Thymus (tissue), 11 donors: ENCODE measurements around the gene TTLL7. TPM values are rescaled to one million over a fixed set of nuclear protein-coding genes. Genes with fewer than 3 reads are reported as not detected.

Experiments
- DNase-seq, 9 donors: peaks; one replicate each; pipeline ENCODE4 v3.0.0-alpha.2; 2013; ENCODE audit warnings: low spot score in 9 of 9, low read depth in 6 of 9, missing footprints in 1 of 9
- H3K27ac ChIP-seq, 2 donors: one replicate each; pipeline ENCODE4 v1.5.1; 2013; ENCODE audit warnings: control low read depth in 1 of 2, low read depth in 1 of 2, low read length in 1 of 2, mild to moderate bottlenecking in 1 of 2, moderate library complexity in 1 of 2
- H3K27me3 ChIP-seq, 2 donors: one replicate each; pipeline ENCODE4 v1.5.1; 2013; ENCODE audit warnings: low read length in 1 of 2; ENCODE audit not compliant: control insufficient read depth in 2 of 2, insufficient read depth in 1 of 2
- H3K36me3 ChIP-seq, 2 donors: one replicate each; pipeline ENCODE4 v1.5.1; 2013; ENCODE audit warnings: low read length in 1 of 2, mild to moderate bottlenecking in 1 of 2, moderate library complexity in 1 of 2; ENCODE audit not compliant: control insufficient read depth in 2 of 2, insufficient read depth in 2 of 2
- H3K4me1 ChIP-seq, 2 donors: one replicate each; pipeline ENCODE4 v1.5.1; 2013; ENCODE audit warnings: low read length in 2 of 2; ENCODE audit not compliant: control insufficient read depth in 2 of 2, insufficient read depth in 2 of 2
- H3K4me3 ChIP-seq, 2 donors: one replicate each; pipeline ENCODE4 v1.5.1; 2013; ENCODE audit warnings: low read length in 2 of 2, control low read depth in 1 of 2, mild to moderate bottlenecking in 1 of 2
- H3K9me3 ChIP-seq, 2 donors: one replicate each; pipeline ENCODE4 v1.5.1; 2013; ENCODE audit warnings: low read length in 1 of 2, mild to moderate bottlenecking in 1 of 2; ENCODE audit not compliant: control insufficient read depth in 2 of 2, insufficient read depth in 1 of 2
- WGBS: extraction: QIAGEN DNeasy Blood & Tissue Kit; methylation state at CpG from one replicate; pipeline ENCODE4 v1.1.7; 2013; 5-methylcytosine and 5-hydroxymethylcytosine counted together
- polyA plus RNA-seq: library from polyadenylated mRNA; stranded (reverse); fragments of 200-250 nt; gene quantifications from one replicate; pipeline ENCODE4 v1.2.3, GENCODE V29; 2013
- total RNA-seq: library from RNA; stranded (reverse); fragments of 120-200 nt; gene quantifications from one replicate; pipeline ENCODE4 v1.2.4, GENCODE V29; 2013
- donor health status: healthy.

TTLL7 gene
- total and polyA plus RNA-seq, 2 donors, result 0.94 to 1.9 TPM

- no peak overlapping the region for H3K4me3 ChIP-seq
- H3K27ac ChIP-seq, result no peak overlapping the region
- WGBS, result 96% methylated on average over 1 of the region's 1 CpG
- no peaks in the 10 kb centered on the region for H3K9me3 ChIP-seq
- peaks cover 0 to under 1% of the 10 kb centered on the region in 2 donors for H3K4me1 ChIP-seq
- H3K27me3 ChIP-seq, result no peaks in the 10 kb centered on the region
- DNase-seq, result no peak
- H3K36me3 ChIP-seq, result no peaks in the 10 kb centered on the region
Observed at GRCh38 chr1:83854456-83854855, 144.5 kb downstream of the TTLL7 start.

DNA sequence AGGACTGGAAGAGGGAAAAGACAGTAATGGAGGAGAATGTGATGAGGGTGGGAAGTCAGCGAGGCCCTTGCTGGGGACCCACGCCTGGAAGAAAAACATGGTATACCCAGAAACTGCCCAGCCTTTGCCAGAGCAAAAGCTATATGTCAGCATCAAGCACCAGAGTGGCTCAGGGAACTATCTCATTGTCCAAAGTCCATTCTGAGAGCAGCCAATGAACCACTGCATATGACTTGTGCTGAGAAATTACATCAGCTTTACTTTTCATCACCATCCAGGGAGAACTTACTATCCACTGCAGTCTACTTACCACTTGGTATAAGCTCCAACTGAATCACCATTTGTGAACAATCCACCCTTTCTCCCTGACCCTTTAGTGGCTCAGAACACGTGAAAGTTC lies 148.1 kb downstream of the TTLL7 start:
- no peaks in the 10 kb centered on the region for H3K36me3 ChIP-seq
- H3K27ac ChIP-seq, result no peak overlapping the region
- no peaks in the 10 kb centered on the region for H3K9me3 ChIP-seq
- H3K4me1 ChIP-seq, result no peaks in the 10 kb centered on the region
- DNase-seq, result no peak
- WGBS, result 96% methylated on average over 3 of the region's 3 CpGs
- H3K27me3 ChIP-seq, result no peaks in the 10 kb centered on the region
- no peak overlapping the region for H3K4me3 ChIP-seq

DNA sequence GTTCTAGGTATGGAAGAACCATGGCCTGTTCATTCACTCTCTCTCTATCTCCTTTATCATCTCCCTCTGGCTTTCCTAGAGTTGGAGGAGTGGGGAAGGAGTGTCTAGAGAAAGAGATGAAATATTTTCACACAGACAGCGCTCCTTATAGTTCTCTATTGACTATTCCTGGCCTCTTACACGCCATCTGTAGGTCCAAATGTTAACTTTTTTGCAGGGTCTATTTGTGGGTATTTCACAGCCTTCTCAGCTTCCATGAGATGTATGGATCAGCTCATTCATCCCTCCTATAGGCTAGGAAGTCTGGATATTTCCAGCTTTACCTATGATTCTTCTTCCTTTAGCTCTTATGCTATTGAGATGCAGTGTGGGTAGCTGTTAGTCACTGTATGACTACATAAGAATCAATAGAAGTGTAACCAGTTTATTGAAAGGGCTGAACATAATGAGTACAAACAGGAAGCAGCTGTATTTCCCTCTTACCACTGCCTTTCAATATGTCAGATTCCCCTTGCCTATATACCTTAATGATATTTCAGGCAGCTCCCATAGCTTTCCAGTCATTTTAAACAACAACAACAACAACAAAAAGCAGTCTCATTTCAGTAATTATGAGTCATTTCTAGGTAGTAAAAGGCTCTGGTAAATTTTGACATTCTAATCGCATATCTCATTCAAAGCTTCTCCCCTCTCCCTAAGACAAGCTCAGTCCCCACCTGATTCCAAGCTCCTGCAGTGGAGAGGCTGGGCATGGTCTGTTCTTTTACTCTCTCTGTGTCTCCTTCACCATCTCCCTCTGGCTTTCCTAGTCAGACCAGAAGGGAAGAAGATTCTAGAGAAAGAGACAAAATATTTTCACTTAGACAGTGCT lies 149.5 kb downstream of the TTLL7 start:
- Histone ChIP-seq H3K27me3 (no peaks in the 10 kb centered on the region), H3K4me3 (no peak overlapping the region), H3K4me1 (no peaks in the 10 kb centered on the region), H3K27ac (no peak overlapping the region), H3K9me3 (no peaks in the 10 kb centered on the region), H3K36me3 (no peaks in the 10 kb centered on the region)
- WGBS, result 96% methylated on average over 3 of the region's 3 CpGs
- DNase-seq, result no peak

GRCh38 chr1:83846138-83846537 lies 152.8 kb downstream of the TTLL7 start:
- Histone ChIP-seq H3K36me3 (no peaks in the 10 kb centered on the region), H3K27ac (no peak overlapping the region), H3K4me3 (no peak overlapping the region), H3K27me3 (no peaks in the 10 kb centered on the region), H3K9me3 (no peaks in the 10 kb centered on the region), H3K4me1 (no peaks in the 10 kb centered on the region)
- DNase-seq, result no peak
- WGBS, result 95% methylated on average over 1 of the region's 1 CpG

DNA sequence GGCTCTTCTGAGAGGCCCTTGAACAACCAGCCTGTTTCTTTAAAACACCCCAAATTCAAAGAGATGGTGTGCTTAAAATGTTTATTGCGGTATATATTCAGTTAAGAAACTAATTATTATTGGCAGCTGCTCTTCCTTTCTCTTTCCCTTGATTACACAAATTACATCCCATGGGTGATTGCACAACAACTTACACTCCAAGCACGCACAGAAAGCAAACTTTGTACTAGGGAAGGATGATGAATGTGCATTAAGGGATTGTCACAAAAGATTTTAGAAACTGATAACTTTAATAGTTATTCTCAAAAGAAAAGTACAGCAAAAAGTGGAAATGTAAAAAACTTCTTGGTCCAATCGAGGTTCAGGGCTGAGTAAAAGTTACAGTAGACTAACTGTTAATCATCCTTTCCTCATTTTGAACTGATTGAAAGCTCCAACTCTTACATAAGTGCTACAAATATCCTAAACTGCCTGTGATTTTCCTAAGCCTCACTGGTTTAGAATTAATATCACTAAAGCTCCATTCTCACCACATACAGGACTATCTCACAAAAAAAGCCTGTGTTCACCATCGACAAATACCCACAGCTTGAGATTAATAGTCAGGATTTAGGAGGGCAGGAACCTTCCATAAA lies 153.4 kb downstream of the TTLL7 start:
- 93% methylated on average over 4 of the region's 4 CpGs for WGBS

DNA sequence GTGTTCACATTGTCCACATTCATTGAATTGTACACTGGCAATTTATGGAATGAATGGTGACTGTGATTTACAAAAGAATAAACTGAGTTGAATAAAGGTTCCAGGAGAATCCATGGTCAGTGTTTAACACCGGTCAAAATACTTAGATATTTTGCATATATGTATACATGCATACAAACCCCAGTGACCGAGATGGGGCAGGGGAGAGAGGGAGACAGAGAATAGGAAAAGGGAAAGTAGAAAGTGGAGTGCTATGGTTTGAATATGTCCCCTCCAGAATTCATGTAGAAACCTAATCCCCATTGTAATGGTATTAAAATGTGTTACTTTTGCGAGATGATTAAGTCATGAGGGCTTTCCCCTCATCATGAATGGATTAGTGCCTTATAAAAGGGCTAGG lies 154.4 kb downstream of the TTLL7 start:
- Histone ChIP-seq H3K27ac (no peak overlapping the region), H3K4me3 (no peak overlapping the region), H3K36me3 (no peaks in the 10 kb centered on the region), H3K27me3 (no peaks in the 10 kb centered on the region), H3K9me3 (no peaks in the 10 kb centered on the region), H3K4me1 (no peaks in the 10 kb centered on the region)
- DNase-seq, result no peak
- WGBS, result 100% methylated on average over 3 of the region's 3 CpGs

More for the DNA sequence above, 153.4 kb downstream of the TTLL7 start:
- Histone ChIP-seq H3K27me3 (no peaks in the 10 kb centered on the region), H3K4me1 (no peaks in the 10 kb centered on the region), H3K27ac (no peak overlapping the region), H3K36me3 (no peaks in the 10 kb centered on the region), H3K9me3 (no peaks in the 10 kb centered on the region), H3K4me3 (no peak overlapping the region)
- DNase-seq, result no peak

DNA sequence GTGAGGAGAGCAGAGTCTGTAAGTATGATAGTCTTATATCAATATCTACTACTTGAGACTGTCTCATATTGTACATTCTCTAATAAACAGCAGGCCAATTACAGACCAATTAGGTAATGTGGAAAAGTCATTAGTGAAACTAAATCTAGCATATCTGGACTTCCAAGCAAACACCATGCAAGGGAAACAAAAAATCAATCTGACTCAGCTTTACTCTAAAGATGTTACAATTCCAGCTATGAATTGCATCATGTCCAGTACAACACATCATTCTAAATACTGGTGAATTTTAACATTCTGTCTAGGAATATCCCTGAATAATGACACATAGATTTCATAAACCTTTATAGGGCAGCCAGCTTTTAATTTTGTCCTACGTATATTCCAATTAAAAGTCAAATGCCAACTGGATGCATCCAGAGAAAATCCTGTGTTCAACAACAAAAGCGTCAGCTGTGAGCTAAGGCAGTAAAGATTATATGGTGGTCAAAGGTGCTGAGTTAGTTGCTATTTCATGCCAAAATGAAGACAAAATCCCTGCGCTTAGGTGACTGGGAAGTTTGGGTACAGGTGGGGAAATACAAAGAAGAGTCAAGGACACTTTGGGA lies 159.3 kb downstream of the TTLL7 start:
- no peaks in the 10 kb centered on the region for H3K36me3 ChIP-seq
- WGBS, result over 99% methylated on average over 3 of the region's 3 CpGs
- H3K27me3 ChIP-seq, result no peaks in the 10 kb centered on the region
- H3K27ac ChIP-seq, result no peak overlapping the region
- no peaks in the 10 kb centered on the region for H3K4me1 ChIP-seq
- DNase-seq, result no peak
- no peak overlapping the region for H3K4me3 ChIP-seq
- H3K9me3 ChIP-seq, result no peaks in the 10 kb centered on the region

GRCh38 chr1:83838573-83838972 lies 160.4 kb downstream of the TTLL7 start:
- H3K9me3 ChIP-seq, result no peaks in the 10 kb centered on the region
- WGBS, result 77% methylated on average over 5 of the region's 5 CpGs

GRCh38 chr1:83836543-83836942 lies 162.4 kb downstream of the TTLL7 start:
- WGBS, result 93% methylated on average over 2 of the region's 2 CpGs
- no peak overlapping the region for H3K27ac ChIP-seq
- DNase-seq, result no peak
- no peaks in the 10 kb centered on the region for H3K36me3 ChIP-seq
- no peaks in the 10 kb centered on the region for H3K4me1 ChIP-seq
- H3K27me3 ChIP-seq, result no peaks in the 10 kb centered on the region
- H3K9me3 ChIP-seq, result no peaks in the 10 kb centered on the region
- no peak overlapping the region for H3K4me3 ChIP-seq

More at GRCh38 chr1:83838573-83838972, 160.4 kb downstream of the TTLL7 start:
- Histone ChIP-seq H3K27ac (no peak overlapping the region), H3K27me3 (no peaks in the 10 kb centered on the region), H3K4me3 (no peak overlapping the region), H3K36me3 (no peaks in the 10 kb centered on the region), H3K4me1 (no peaks in the 10 kb centered on the region)
- DNase-seq, result no peak
